Germinal center (tissue), 1 donor: ENCODE data around the gene ZC3H18.

Experiments used
- DNase-seq: peaks from one replicate; pipeline ENCODE4 v3.0.0; 2012; ENCODE audit warnings: mixed read lengths, low spot score

Gene ZC3H18

GRCh38 chr16:88581033-88581432, 10.8 kb downstream of the ZC3H18 start:
- DNase-seq: no peak

GRCh38 chr16:88582912-88583575, 12.8 kb downstream of the ZC3H18 start:
- DNase-seq: no peak

DNA sequence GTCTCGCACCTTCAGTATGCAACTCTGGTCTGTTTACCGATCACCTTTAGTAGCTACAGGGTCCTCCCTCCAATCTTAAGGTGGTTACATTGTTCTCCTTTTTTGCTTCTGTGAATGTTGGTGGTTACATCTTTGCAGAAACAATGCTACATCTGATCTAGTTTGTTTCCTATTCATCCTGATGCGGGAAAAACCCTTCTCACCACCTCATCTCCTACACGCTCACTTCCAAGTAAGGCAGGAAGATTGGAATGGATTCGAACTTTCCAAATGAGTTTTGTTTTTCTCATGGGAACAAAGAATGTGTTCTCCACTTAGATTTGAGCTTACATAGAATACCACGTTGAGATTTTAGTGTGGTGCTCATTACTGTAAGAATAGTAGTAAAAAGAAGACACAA, 14.5 kb downstream of the ZC3H18 start:
- no peak for DNase-seq

DNA sequence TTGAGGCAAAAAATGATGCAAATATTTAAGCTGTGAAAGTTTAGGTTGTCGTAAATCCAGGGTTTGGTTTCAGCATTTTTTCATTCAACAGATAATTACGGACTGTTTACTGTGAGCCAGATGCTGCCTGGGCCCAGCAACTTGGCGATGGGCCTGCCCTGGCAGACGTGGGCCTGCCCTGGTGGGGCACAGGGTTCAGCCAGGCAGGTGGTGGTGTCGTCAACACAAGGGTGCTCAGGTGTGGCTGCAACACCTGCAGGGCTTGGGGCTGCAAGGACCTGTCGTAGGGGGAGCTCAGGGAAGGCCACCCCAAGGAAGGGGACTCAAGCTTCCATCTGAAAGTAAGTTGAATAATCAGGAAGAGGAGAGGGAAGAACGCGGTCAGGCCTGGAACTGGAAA, 15.1 kb downstream of the ZC3H18 start:
- DNase-seq: no peak

GRCh38 chr16:88585927-88586581, 15.9 kb downstream of the ZC3H18 start:
- DNase-seq: no peak

GRCh38 chr16:88588148-88588547, 17.9 kb downstream of the ZC3H18 start:
- DNase-seq: no peak

DNA sequence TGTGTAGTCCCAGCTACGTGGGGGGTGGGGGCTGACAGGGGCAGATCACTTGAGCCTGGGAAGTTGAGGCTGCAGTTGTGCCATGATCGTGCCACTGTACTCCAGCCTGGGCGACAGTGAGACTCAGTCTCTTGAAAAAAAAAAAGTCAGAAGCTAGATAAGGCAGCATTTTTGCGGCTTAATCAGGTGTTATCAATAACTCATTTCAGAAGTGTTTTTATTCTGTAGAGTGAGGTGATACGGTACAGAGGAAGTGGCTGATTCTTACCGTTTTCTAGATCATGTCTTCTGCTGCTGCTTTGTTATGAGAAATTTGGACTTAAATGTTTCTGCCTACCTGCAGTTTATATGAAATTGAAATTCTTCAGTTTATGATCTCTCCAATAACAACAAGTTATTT, 18.6 kb downstream of the ZC3H18 start:
- DNase-seq: no peak

DNA sequence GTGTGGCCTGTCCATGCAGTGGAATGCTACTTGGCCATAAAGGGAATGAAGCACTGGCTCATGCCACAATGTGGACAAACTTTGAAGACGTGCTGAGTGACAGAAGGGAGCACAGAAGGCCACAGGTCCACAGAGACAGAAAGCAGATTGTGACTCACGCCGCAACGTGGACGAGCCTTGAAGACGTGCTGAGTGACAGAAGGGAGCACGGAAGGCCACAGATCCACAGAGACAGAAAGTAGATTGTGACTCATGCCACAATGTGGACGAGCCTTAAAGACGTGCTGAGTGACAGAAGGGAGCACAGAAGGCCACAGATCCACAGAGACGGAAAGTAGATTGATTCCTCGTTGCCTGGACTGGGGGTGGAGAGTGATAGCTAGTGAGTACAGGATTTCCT, 19.2 kb downstream of the ZC3H18 start:
- DNase-seq: no peak

DNA sequence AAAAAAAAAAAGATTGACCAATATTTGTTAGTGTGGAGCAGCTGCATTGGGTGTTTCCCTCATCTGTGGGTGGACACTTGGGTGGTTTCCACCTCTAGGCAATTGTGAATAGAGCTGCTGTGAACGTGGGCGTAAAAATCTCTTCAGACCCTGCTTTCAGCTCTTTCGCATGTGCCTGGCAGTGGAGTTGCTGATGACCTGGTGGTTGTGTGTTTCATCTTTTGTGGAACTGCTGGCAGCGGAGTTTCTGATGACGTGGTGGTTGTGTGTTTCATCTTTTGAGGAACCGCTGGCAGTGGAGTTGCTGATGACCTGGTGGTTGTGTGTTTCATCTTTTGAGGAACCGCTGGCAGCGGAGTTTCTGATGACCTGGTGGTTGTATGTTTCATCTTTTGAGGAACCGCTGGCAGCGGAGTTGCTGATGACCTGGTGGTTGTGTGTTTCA, 21.4 kb downstream of the ZC3H18 start:
- DNase-seq: no peak

DNA sequence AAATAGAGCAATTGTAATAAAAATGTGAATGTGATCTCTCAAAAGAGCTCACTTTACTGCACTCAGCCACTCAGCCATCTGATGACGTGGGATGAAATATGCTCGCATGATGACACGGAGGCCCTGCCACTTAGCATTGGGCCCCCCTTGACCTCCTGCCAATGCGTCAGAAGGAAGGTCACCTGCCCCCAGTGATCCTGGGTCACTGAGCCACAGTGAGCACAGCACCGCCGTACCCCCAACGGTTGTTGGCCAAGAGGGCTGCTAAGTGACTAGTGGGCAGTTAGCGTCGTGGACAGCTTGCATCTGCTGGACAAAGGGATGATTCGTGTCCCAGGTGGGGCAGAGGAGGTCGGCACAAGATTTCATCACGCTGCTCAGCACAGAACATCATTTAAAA, 22.9 kb downstream of the ZC3H18 start:
- DNase-seq: no peak

GRCh38 chr16:88593489-88593888, 23.3 kb downstream of the ZC3H18 start:
- DNase-seq: no peak

GRCh38 chr16:88593910-88594309, 23.7 kb downstream of the ZC3H18 start:
- DNase-seq: no peak

DNA sequence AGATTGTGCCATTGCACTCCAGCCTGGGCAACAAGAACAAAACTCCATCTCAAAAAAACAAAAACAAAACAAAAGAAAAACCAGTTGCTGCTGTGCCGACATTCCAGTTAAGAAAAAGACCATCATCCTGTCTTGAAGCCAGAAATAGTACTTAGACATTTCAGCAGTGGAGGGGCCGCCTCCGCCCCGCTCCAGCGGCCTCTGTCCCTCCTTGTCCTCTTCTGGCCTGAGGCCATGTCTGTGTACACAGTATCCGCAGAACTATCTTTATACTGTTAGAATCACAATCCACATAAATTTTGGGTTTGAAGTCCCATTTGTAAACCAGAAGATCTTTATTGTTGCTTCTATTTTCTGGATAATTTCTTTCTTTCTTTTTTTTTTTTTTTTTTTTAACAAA, 24.9 kb downstream of the ZC3H18 start:
- no peak for DNase-seq

GRCh38 chr16:88595921-88596320, 25.7 kb downstream of the ZC3H18 start:
- no peak for DNase-seq

DNA sequence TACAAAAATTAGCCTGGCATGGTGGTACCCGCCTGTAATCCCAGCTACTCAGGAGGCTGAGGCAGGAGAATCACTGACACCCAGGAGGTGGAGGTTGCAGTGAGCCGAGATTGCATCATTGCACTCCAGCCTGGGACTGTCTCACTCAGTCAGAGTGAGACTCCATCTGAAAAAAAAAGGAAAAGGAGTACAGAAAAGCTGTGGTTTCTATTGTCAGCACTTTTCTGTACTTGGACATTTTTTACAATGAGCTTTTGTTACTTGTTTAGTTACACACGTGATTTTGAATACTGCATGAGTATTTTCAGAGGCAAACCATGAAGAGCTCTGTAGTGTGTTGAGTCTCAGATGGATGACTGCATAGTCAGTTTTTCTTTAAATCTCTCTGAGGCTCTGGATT, 26.3 kb downstream of the ZC3H18 start:
- DNase-seq: no peak

- no peak for DNase-seq
Measured at GRCh38 chr16:88597856-88598491, 27.8 kb downstream of the ZC3H18 start.

DNA sequence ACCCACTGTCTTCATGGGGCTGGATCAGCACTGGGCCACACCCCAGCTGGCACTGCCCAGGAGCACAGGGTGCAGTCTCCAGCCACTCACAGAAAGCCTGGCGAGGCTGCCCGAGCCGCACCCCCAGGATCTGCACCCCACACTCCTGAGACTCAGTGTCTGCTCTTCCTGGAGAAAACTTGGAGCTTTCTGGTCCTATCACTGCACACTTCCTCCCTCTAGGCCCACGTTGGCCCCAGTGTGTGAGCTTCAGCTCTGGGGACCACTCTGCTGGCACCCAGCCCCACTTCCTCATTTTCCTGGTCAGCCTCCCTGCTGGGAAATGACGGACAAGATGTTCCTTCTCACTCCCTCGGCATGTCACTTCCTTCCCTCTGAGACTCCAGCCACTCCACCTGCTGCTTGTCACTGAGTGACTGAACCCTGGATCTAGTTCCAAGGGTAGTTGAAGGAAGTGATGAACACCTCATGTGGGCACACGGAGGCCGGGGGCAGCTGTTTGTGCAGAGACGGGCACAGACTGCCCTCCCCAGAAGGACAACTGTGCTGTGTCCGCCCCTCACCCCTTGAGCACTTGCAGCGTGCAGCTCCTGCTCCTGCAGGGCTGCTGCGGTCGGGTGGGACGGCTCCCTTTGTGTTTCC, 29.0 kb downstream of the ZC3H18 start:
- DNase-seq: no peak

DNA sequence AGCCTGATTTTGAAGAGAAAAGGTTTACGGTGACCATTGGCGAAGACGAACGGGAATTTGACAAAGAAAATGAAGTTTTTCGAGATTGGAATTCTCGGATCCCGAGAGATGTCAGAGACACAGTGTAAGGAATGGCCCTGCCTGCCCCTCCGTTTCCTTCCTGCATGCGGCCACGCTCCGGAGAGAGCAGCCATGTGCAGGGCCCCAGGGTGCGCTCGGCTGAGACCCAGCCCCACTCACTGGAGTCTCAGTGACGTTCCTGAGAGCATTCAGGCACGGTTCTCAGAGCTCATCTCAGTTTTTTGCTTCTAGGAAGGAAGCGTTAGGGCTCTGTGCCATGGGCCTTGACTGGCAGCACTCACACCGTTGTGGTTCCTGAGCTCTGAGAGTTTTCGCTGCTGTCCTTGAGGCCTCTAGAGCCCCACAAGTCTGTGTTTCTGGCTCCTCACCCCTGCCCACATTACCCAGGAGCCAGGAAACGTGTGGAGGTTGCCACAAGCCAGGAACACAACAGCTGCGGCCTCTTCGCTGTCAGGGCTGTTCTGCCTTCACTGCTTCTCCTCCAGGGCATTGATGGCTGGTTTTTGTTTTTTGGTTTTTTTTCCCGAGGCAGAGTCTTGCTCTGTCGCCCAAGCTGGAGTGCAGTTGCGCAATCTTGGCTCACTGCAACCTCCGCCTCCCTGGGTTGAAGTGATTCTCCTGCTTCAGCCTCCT, 29.8 kb downstream of the ZC3H18 start:
- DNase-seq: no peak

DNA sequence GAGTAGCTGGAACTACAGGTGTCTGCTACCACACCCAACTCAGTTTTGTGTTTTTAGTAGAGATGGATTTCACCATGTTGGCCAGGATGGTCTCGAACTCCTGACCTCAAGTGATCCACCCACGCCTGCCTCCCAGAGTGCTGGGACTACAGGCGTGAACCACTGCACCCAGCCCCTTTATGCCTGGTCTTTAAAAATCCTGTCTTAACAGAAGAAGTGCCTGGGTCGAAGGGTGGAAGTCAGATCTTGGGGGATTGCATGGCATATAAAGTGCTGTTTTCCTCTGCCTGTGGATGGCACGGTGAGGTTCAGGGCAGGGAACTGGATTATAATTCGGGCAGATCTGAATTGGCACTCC, 30.3 kb downstream of the ZC3H18 start:
- no peak for DNase-seq

DNA sequence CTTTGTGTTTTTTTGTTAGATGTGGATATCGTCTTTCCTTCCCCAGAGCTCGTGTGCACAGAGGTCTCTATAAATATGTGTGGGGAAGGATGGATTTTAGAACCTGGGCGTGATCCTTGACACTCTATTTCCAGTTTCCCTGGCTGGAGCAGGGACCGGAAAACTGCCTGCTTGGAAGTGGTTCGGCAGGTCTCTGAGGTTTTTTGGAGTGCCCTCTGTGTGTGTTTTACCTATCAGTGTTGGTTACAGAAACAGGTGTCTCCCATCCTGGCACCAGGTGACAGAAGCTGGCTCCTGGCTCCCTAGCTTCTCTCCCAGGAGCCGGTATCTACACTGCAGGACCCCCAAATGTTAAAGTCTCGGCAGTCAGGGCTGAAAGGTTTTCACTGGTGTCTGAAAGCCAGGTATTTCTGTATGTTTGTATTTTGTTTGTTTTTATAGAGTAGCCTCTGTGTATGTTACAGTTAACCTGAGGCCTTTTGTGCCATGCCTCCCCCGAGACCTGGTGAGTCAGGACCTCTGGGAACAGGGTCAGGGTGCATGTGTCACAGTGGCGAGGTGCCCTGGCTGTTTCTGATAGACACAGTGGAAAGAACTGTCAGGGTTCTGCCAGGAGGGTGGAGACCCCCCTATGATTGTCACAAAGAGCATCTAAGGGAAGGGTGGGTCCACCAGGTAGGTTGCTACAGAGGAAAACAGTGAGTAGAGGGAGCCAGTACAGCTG, 31.3 kb downstream of the ZC3H18 start:
- no peak for DNase-seq

DNA sequence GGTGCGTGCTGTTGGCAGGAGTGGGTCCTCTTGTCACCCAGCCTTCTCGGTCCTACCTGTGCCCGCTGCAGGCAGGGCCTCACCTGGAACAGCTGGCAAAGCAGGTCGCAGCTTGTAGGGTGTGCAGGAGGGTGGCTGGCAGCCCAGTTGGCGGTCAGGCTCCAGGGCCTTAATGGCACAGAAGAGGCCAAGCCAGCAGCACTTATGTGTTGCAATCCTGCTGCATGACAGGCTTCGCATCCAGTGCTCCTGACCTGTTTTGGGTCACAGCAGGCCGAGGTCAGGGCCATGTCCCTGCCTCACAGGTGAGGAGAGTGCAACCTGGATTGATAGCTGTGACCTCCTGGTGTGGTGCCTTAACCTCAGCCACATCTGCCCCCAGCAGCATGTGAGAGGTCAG, 31.9 kb downstream of the ZC3H18 start:
- no peak for DNase-seq
